GM10847 (cell line): ENCODE results near the gene RGMB.

Experiments
- POLR2A ChIP-seq: IDR thresholded peaks from 2 replicates; pipeline ENCODE4 v1.6.1; 2011; ENCODE audit not compliant: insufficient read length; ENCODE audit errors: extremely low read depth

Gene RGMB

DNA sequence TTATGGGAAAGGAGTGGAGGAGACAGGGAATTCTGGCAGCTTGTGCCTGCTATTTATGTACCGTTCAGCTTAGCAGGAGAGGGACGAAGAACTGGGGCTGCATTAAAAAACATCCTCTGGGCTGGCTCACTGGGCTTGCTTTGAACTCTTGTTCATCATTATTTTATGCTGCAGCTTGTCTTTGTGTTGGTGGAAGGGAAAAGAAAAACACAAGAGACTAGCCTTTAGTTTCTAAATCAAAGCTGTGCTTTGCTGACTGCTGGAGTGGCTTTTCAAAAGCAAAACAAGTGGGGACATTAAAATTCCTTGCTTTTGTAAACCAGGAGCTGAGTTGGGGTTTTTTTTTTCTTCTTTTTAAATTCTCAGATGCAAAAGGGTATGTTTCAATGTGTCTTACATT is 5.9 kb upstream of the RGMB start:
- no peak for TF ChIP-seq POLR2A

DNA sequence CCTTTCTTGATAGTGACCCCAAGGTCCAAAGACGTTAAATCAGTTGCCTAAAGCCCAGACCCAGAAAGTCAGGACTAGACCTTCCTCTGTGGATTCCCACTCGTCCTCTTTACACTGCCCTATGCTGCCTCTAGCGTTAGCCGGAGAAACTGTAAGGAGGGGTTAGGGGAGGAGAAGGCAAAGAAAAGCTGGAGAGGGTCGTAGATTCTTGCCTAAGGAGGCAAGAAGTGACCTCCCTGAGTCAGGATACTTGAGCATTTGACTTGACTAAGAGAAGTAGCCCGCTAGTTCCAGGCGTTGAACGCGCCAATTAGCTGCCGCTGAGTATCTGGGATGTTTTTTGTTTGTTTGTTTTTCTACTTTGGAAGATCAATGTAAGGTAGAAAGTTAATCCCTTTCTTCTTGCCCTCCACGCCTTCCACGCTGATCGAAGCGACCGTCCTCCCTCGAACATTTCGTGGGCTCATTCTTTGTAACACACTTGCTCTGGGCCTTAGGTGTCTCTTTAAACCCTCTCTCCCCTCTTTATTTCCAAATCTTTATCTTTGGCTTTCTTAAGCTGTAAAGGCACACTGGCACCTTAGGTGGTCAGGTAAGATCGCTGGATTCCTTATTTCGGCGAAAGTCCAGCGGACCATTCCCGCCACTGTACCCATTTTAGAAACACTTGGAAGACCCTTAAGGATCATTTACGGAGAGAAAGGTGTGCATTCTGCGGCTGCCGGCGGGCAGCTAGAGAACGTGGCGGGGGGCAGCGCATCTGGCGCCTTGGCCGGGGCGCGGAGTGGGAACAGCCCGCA is 5.1 kb upstream of the RGMB start:
- TF ChIP-seq POLR2A = no peak

DNA sequence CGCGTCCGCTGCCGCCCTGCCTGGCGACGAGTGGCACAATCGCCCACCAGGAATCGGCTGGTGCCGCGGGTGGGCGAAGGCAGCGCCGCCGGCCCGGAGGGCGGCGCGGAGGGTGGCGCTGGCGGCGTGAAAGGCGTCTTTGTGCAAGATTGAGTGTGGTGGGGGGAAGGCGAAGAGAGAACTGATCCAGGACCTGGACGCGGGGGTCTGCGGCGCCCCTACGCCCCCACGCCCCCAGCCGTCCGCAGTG is 4.6 kb upstream of the RGMB start:
- TF ChIP-seq POLR2A = no peak

DNA sequence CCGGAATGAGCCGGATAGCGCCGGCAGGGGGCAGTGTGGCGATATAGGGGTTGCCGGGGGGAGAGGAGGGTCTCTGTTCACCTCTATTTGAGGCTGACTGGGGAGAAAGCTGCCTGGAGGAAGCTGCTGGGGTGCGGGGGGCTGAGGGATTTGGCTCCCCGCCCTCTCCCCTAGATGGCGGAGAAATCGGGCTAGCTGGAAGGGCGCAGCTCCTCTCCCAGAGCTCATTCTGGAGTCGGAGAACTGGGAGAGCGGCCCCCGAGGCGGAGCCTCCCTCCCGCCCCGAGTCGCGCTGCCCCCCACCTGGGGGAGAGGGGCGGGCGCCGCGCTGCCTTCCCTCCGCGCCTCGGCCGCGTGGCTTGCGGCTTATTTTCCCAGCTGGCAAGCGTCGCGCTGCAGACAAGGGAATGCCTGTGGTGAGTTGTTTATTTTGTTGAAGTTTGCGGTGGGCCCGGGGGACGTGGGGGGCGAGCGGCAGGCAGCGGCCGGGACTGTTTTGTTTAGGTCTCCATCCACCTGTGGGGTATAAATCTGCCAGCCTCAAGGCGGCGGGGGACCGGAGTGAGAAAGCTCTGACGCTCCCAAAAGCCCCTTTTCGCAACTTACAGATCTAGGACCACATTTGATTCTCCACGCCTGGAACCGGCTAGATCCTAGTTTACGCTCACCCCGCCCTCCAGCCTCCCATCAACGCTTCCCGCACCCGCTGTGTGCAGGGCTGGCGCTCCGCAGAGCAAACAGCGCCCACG is 4.1 kb upstream of the RGMB start:
- TF ChIP-seq POLR2A = no peak

DNA sequence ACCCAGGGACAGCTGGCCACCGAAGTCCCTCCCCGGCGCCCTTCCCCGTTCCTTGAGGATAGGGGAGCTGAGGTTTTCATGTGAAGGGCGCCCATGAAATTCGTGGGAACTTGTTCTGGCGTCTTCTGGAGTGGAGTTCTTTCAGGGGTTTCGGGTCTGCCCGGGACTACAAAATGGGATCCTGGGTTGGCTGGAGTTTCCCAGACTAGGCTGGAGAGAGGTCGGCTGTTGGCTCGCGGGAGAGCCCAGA is 3.6 kb upstream of the RGMB start:
- TF ChIP-seq POLR2A = no peak

DNA sequence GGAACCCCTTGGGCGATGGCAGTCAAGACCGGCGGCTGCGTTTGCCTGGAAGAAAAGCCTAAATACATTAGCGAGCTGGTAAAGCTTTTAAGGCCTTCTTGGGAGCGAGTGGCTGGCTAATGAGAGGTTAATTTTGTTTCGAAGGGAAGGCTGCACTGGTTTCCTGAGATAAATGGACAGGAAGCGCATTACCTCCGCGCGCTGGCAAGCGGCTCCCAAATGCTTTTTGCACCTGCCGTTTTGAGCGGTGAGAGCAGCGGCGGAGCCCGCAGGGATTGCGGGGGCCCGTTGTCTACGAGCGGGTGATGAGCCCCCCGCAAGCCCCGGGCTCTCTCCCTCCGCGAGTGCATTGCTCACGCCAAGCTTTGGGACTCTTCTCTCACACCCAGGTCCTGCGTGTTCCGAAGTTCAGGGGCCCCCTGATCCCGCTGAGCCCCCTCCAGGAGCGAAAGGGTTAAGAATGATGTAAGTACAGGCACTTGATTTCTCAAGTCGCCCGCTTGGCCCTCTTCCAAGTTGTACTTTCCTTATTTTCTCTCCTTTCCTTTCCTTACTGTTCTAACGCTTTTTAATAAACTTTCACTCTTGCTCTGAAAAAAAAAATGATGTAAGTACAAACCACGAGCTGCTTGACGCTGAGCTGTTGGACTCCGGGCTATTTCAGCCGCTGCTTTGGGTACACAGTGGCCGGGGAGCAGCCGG is 3.1 kb upstream of the RGMB start:
- TF ChIP-seq POLR2A = no peak

DNA sequence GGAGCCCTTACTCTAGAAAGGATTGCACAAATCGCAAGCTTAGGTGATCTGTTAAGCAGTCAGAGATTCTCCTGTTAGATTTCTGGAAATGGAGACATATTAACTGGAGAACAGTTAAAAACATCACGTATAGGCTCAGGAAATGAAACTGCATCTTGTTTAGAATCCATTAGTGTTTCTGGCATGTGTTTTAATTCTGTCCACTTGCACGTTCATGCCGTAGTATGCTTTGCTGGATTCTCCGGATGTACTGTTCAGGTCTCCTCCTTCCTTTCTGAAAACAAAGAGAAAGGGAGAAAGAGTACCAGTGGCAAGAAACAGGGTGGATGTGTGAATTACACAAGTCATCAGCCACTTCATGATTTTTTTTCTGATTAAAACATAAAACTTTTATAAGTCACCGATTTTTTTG is 2.5 kb upstream of the RGMB start:
- TF ChIP-seq POLR2A = no peak

DNA sequence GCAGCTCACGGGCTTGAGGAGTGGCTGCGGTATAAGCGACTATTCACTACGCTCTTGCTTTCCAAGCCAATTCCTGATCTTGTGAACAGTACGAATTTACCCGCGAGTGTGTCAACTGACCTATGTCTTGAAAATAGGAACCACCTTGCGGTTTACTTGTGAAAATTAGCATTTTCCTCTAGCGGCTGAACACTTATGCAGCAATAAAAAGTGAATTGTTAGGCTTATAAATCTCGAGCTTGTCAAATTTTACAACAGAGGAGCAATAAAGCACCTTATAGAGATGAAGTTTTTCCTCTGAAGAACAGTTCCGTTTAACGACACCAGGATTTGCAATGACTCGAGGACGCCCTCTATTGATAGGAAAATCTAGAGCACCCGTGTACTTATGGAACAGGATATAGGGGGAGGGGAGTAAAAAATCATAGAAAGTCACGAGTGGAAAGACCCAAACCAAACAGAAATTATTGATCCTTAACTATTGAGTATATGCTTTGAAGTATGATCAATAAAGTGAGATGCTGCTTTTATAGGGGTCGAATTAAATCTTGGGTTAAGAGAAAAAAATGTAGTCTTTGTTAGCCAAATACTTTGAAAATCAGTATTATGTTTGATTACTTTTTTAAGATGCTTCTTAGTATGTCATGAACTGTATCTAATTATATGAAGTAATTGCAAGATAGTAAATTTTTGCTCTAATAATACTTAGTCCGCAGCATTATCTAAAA is 1.9 kb upstream of the RGMB start:
- TF ChIP-seq POLR2A = no peak

DNA sequence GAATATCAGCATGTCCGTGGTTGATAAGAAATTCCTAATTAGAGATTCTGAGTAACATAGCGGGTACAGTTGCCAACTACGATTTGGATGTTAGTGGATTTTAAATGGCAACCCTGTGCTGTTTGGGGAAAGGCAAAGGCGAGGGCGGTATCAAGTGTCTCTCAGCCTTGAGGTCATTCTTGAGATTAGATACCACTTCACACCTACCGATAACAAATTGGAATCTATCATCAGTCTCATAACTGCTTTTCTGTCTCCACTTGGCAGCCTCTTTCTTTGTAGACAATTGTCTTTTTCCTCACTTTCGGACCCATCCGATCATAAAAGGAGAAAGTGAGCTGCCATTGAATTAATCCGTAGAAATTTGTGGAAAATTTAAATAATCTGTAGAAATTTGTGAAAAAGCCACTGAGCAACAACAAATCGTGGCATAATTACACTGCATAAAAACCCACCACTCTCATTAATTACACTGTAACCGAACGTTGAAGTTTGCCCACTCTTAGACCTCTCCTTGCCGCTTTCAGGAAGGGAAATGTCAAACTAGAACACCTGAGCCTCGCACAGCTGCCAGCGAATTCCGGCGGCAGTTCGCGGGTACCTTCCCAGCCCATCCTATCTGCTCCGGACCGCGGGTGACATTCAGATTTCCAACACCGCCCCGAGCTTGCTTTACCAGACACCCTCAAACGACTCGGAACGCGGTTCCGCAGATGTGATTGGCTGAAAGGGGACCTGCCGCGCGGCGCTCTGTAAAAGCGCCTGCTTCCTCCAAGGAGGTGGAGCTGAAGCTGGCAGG is 849 bp upstream of the RGMB start:
- TF ChIP-seq POLR2A = no peak

DNA sequence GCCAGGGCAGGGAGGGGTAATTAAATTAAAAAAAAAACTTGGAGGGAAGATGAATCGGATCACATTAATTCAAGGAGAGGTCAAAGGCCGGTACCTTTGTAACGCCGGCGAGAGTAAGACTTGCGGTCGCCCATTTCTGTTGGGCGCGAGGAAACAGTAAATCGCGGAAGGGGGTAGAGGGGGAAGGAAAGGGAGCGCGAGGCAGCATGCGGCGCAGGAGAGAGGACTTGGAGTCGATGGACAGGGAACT is 324 bp upstream of the RGMB start:
- no peak for TF ChIP-seq POLR2A

DNA sequence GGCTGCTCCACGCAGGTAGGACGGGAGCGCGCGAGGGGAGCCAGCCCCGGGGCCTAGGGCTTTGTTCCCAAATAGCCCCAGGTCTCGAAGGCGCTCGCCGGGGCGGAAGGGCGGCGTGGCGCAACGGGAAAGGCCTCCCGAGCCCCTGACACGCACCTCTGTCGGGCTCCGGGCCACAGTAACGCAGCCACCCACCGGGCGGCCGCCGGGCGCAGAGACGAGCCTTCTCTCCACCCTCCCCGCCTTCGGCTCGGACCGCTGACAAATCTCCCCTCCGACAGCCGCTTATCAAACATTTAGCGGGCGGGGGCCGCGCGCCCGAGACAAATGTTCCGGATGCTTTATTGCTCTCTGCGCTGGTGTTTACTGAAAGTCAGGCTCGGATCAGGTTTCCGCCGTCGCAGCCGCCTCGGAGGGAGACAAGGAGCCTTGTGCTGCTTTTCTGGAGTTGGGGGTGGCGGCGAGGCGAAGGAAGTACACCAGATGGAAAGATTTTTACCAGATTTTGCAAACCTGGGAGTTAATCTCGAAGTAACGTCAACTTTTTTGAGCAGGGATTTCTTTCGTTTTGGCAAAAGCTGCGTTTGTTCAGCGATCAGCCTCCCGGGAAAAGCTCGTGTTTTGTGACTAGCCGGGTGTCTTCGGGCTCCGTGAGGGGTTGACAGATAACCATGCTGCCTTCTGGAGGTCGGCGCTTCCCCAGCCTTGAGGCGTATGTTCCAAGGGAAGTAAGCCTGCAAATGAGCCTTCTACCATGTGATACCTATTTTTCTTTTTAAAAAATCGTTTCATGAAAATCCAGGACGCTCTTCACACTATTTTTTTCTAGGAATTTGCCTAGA is 950 bp downstream of the RGMB start:
- TF ChIP-seq POLR2A = no peak

DNA sequence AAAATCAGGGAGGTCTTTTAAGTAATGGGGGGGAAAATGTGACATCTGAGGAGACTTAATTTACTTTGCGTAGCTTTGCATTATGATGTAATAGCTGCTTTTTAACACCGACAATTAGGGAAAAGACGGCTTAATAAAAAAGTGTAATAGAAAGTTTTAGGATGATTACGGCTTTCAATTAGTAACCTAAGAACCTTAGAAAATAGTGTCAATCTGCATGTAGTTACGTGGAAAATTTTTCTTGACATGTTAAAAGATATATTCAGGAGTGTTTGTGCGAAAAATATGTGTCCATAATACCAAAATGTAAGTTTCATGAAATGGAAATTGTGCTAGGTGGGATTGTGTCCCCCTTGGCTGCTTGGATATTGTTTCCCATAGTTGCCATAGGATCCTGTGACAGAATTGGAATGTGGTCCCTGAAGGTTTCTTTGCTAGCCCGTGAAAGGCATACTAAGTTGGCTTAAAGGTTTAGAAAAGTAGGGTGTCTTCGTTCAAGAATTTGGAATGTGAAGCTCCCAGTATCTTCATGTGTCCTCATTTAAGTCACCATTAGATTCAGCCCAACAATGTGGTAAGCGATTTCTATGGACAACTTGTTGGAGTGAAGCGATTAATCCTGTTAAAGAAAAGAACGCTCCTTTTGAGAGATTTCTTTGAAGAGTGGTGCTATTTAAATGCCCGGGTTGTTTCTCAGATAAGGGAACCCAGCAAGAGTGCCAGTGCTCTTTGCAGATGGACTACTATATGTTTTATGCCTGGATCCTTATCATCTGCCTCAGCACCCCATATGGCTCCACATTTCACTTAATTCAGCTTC is 2.0 kb downstream of the RGMB start:
- TF ChIP-seq POLR2A = no peak

DNA sequence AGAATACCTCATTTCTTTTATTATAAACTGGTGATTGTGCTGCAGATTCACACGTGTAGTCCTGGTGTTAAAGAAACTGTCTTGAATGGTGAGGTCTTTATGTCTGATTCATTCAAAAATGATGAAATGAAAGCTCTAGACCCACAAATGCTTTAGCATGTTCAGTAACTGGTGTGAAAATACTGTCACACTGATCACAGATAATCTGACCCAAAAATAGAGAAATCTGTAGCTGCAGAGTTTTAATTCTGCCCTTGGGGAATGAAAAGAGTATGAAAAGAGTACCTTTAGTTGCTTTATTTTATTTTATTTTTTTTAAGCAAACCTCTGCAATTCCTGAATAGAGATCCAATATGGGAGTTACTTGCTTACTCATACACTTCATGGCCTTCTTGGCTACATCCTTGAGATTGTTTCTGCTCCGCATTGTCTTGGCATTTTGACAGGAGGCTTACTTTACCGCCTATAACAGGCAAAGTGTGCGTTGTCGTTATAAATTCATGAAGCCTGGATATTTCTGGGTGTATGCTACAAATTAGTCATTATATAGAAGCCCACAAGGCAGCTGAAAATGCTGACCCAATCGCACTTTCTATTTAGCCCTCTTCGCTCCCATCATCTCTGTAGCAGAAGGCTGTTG is 2.7 kb downstream of the RGMB start:
- no peak for TF ChIP-seq POLR2A
